HG02588 (cell line): ENCODE results near the gene AFF3.
"Not testable (repeated sequence)": the region's sequence is repeated elsewhere in the genome, so short reads cannot be mapped to it uniquely, and the experiment has no call there.

Source experiments
- ATAC-seq: cut with Tn5 transposase; IDR thresholded peaks from one replicate; pipeline ENCODE4 v1.9.1; 2021; ENCODE audit warnings: mild to moderate bottlenecking, moderate library complexity; ENCODE audit not compliant: unreplicated experiment

AFF3 gene, protein sequence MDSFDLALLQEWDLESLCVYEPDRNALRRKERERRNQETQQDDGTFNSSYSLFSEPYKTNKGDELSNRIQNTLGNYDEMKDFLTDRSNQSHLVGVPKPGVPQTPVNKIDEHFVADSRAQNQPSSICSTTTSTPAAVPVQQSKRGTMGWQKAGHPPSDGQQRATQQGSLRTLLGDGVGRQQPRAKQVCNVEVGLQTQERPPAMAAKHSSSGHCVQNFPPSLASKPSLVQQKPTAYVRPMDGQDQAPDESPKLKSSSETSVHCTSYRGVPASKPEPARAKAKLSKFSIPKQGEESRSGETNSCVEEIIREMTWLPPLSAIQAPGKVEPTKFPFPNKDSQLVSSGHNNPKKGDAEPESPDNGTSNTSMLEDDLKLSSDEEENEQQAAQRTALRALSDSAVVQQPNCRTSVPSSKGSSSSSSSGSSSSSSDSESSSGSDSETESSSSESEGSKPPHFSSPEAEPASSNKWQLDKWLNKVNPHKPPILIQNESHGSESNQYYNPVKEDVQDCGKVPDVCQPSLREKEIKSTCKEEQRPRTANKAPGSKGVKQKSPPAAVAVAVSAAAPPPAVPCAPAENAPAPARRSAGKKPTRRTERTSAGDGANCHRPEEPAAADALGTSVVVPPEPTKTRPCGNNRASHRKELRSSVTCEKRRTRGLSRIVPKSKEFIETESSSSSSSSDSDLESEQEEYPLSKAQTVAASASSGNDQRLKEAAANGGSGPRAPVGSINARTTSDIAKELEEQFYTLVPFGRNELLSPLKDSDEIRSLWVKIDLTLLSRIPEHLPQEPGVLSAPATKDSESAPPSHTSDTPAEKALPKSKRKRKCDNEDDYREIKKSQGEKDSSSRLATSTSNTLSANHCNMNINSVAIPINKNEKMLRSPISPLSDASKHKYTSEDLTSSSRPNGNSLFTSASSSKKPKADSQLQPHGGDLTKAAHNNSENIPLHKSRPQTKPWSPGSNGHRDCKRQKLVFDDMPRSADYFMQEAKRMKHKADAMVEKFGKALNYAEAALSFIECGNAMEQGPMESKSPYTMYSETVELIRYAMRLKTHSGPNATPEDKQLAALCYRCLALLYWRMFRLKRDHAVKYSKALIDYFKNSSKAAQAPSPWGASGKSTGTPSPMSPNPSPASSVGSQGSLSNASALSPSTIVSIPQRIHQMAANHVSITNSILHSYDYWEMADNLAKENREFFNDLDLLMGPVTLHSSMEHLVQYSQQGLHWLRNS (N-terminal part only)

GRCh38 chr2:100142393-100142792 is at the start of gene AFF3:
Gene AFF3, minus strand, starts transcription at chr2:100142590. Its CDS starts 38,136 bp downstream, at chr2:100104454.
- ATAC-seq: peak; percentile 98

GRCh38 chr2:100189387-100189786 is 47.0 kb upstream of the AFF3 start:
- no peak for ATAC-seq

DNA sequence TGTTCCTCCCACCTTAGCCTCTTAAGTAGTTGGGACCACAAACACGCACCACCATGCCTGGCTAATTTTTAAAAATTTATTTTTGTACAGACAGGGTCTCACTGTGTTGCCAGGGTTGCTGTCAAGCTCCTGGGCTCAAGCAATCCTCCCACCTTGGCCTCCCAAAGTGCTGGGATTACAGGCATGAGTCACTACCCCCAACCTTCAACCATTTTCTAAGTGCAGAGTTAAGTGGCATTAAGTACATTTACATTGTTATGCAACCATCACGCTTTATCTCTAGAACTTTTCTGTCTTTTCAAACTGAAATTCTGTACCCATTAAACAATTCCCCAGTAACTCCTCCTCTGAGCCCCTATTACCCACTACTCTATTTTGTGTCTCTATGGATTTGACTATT is 45.9 kb upstream of the AFF3 start:
- ATAC-seq: no peak

- ATAC-seq: no peak
Observed at GRCh38 chr2:100186126-100186525, 43.7 kb upstream of the AFF3 start.

DNA sequence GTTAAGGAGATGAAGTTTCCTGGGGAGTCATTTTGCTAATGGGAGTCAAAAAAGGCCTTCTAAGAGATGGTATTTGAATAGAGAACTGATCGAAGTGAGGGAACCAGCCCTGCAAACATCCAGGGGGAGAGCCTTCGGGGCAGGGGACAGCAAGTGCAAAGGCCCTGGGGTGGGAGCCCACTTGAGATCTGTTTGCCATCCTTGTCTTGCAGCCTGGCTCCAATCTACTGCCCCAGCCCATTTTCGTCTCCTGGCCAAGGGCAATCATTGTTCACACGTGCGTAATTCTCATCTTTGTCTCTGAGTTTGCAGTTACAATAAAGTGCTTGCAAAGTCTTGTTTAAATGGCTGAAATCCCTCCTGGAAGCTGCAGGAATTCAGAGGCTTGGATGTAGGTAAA is 43.1 kb upstream of the AFF3 start:
- ATAC-seq: no peak

DNA sequence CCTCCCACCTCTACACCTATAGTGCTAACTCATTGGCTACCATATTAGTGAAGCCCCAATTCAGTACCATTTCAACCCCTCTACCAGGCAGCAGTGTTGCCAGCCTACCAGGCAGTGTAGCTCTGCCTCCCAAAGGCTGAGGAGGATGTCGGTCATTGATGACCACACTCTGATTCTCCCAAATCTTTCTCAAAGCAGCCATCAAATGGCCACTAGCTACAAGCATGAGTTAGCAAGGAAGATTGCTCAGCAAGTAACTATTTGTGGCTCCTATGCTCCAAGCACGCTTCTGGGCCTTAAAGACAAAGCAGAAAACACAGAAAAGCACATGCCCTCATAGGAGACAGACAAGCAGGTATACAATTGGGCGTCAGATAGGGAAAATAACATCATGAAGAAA is 42.7 kb upstream of the AFF3 start:
- ATAC-seq: no peak

DNA sequence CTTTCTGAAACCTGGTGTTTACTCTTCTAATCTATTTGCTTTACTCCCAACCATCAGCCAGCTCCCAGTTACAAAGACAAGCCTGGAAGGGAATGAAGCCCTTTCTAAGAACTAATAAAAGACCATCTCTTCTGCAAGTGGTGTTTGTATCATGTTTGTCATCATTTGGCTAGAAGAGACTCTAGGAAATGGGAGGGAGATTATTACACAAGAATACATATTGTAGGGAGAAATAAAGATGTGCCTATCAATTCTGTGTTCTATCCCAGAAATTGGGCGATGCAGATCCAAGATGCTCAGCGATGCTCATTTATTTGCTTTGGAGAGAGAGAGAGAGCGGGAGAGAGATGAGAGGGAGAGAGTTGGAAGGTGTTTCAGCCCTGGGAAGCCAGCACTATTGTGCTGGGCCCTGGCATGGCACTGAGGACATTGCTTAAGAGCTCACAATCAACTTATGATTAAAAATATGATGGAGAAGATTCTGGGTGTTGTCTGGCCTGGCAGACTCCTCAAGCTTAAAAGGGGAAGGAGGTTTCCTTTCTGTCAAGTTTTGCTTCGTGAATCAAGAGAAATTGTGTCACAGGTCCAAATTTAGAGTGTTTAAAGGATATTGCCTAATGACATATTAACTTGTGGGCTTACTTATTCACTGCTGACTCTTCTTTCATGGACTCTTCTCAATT is 41.8 kb upstream of the AFF3 start:
- ATAC-seq: no peak

GRCh38 chr2:100182494-100183361 is 40.3 kb upstream of the AFF3 start:
- ATAC-seq: no peak

GRCh38 chr2:100180503-100180902 is 38.1 kb upstream of the AFF3 start:
- ATAC-seq: no peak

DNA sequence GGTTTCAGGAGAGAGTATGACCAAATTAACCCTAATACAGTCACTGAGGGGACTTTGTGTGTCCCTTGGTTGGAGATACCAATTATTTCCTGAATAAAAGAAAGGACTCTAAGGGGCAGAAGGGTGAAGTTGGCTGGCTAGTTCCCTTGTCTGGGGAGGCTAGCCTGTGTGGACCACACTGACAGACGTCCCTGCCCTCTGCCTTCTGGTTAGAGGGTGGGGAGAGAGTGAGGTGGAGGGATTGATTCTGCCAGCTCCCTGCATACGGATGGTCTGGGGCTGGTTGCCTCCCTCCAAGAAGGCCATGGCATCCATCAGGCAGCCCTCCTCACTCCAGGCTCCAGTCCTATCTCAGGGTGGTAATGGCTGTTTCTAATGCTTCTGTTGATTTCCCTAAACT is 37.4 kb upstream of the AFF3 start:
- ATAC-seq: no peak

DNA sequence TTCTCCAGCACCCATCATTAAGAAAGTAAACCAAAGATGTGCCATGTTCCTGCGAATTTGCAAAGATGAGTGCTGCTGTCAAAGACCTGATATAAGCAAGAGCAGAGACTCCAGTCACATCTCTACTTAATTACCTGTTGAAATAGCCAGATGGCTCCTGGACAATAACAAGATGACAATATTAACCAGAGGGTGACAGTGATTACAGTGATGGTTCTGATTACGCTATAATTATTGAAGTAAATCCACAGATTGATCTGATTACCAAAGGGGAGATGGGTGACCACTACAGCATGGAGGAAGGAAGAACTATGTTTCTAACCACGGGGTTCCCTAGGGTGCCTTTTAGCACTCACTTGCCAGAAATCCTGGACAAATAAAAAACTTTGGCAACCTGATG is 36.5 kb upstream of the AFF3 start:
- no peak for ATAC-seq

- no peak for ATAC-seq
Observed at GRCh38 chr2:100178085-100178788, 35.8 kb upstream of the AFF3 start.

GRCh38 chr2:100176925-100177324 is 34.5 kb upstream of the AFF3 start:
- no peak for ATAC-seq

DNA sequence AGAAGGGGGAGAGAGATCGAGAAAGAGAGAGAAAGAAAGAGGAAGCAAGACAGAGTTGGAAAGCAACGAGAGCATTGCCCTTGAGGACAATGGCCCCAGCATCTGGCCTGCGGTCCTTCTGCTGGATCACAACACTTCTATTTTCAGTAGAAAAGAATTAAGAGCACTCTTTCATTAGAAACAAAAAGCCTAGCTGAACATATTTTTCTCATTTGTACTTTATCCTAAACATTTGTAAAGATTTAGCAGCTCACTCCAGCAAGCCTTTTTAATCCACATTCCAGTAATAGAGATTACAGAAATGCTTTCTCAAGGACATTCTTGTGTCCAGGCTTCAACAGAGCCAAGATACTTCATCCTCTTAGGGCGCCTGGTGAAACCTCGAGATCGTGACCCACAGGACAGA is 31.6 kb upstream of the AFF3 start:
- ATAC-seq: no peak

- ATAC-seq: no peak
Observed at GRCh38 chr2:100166701-100167100, 24.3 kb upstream of the AFF3 start.

DNA sequence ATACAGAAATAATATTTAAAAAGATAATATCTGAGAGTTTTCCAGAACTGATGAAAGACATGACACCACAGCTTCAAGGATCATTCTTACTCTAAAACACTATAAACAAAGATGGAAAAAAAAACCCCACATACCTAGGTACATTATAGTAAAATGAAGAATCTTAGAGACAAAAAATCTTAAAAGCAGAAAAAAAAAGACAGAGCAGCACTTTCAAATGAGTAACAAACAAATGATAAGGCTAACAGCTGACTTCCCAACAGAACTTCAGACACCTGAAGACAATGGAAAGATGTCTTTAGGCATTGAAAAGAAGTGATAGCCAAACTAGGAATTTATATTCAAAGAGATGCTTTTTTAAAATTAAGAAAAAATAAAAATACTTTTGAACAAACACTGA is 21.2 kb upstream of the AFF3 start:
- no peak for ATAC-seq

GRCh38 chr2:100161945-100162620 is 19.7 kb upstream of the AFF3 start:
- ATAC-seq: no peak

DNA sequence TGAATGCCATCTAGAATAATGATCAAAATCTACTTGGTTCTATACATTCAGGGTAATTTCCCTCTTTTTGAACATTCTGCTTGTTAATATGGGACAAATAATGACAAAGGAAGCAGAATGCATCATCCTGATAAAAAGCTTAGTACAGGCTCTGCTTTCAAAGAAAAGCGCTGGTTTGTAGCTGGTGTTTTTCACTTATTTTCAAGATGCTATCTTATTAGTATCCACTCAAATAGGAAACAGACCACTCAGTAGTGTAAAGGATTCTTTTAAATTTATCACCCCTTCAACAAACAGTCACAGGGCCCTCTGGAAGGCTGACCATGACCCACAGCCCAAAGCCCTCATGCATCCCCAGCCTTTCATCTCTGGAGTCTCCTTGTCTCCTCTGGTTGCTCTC is 18.0 kb upstream of the AFF3 start:
- no peak for ATAC-seq

GRCh38 chr2:100151832-100152231 is 9.4 kb upstream of the AFF3 start:
- ATAC-seq: not testable (repeated sequence)
